Neutrophil (primary cell): ENCODE data around the gene GFER.

Experiments used
- H3K27ac ChIP-seq: fragments of 200-600 bp; sonication (generic); 2 replicates; pipeline ENCODE4 v1.5.1; 2016; ENCODE audit warnings: mild to moderate bottlenecking, moderate library complexity
- H3K27me3 ChIP-seq: fragments of 200-600 bp; sonication (generic); 2 replicates; pipeline ENCODE4 v1.6.0; 2016; ENCODE audit warnings: mild to moderate bottlenecking
- H3K36me3 ChIP-seq: fragments of 200-600 bp; sonication (generic); 2 replicates; pipeline ENCODE4 v1.5.1; 2017
- H3K4me1 ChIP-seq, 2 experiments: fragments of 200-600 bp in 1 of 2; sonication (generic) in 1 of 2; 1 replicate in 1 of 2; 2 replicates in 1 of 2; pipeline versions ENCODE4 v1.5.1 to v1.6.1; 2013 to 2016; ENCODE audit warnings: low read depth in 1 of 2, low read length in 1 of 2, mild to moderate bottlenecking in 1 of 2, moderate library complexity in 1 of 2; ENCODE audit not compliant: control insufficient read depth in 1 of 2, insufficient read depth in 1 of 2
- H3K4me3 ChIP-seq, 2 experiments: fragments of 200-600 bp in 1 of 2; sonication (generic) in 1 of 2; 1 replicate in 1 of 2; 2 replicates in 1 of 2; pipeline ENCODE4 v1.5.1; 2013 to 2016; ENCODE audit warnings: low read depth in 1 of 2, low read length in 1 of 2, mild to moderate bottlenecking in 1 of 2, moderate library complexity in 1 of 2
- H3K9me3 ChIP-seq: fragments of 200-600 bp; sonication (generic); 2 replicates; pipeline ENCODE4 v1.5.1; 2016
- TF ChIP-seq, protein P1 (sequence below): fragments of 200-600 bp; sonication (generic); IDR thresholded peaks from 2 replicates; pipeline ENCODE4 v1.5.1; 2016; ENCODE audit warnings: antibody characterized with exemption

Gene GFER

DNA sequence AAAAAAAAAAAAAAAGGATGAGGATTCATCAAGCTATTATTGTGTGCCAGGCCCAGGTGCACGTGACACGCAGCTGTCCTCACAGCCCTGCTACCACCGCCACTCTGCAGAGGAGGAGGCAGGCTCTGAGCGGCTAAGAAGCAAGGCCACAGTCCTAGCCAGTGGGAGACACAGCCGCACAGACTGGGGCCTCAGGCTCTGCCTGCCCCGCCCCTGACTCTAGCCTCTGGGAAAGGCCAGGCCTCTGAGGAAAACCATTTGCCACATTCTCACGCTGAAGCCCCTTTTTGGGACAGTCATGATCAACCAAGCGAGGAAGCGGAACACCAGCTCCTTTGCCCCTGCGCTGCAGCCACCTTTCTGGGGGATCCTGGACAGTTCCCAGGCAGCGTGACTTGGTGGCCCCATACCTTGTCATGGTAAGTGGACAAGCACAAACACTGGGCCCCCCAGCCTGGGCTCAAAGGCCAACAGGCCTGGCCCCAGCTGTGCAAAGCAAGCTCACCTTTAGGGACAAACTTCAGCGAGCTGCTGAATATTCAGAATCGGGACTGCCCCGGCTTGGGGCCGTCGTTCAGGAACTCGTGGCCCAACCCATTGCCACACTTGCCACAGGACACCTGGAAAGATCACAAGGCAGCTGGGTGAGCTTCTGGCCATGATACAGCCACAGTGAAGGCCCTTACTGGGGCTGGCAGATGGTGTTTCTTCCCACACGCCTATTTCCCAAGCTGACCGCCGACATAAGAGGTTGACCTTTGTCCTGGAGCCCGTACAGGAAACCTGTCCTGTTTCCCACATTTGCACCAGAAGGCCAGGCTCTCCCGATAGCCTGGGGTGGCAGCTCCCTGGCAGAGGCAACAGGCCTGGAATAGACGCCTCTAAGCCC is 43.5 kb upstream of the GFER start:
- peak overlapping the region; percentile 75 to 96 for H3K4me3 ChIP-seq
- peaks cover 61% of the 10 kb centered on the region for H3K36me3 ChIP-seq
- H3K27ac ChIP-seq: peak overlapping the region; percentile 99
- peaks cover 69 to 75% of the 10 kb centered on the region in 2 experiments for H3K4me1 ChIP-seq
- H3K9me3 ChIP-seq: no peaks in the 10 kb centered on the region
- no peaks in the 10 kb centered on the region for H3K27me3 ChIP-seq
- TF ChIP-seq, protein P1, sequence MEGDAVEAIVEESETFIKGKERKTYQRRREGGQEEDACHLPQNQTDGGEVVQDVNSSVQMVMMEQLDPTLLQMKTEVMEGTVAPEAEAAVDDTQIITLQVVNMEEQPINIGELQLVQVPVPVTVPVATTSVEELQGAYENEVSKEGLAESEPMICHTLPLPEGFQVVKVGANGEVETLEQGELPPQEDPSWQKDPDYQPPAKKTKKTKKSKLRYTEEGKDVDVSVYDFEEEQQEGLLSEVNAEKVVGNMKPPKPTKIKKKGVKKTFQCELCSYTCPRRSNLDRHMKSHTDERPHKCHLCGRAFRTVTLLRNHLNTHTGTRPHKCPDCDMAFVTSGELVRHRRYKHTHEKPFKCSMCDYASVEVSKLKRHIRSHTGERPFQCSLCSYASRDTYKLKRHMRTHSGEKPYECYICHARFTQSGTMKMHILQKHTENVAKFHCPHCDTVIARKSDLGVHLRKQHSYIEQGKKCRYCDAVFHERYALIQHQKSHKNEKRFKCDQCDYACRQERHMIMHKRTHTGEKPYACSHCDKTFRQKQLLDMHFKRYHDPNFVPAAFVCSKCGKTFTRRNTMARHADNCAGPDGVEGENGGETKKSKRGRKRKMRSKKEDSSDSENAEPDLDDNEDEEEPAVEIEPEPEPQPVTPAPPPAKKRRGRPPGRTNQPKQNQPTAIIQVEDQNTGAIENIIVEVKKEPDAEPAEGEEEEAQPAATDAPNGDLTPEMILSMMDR: no peak

DNA sequence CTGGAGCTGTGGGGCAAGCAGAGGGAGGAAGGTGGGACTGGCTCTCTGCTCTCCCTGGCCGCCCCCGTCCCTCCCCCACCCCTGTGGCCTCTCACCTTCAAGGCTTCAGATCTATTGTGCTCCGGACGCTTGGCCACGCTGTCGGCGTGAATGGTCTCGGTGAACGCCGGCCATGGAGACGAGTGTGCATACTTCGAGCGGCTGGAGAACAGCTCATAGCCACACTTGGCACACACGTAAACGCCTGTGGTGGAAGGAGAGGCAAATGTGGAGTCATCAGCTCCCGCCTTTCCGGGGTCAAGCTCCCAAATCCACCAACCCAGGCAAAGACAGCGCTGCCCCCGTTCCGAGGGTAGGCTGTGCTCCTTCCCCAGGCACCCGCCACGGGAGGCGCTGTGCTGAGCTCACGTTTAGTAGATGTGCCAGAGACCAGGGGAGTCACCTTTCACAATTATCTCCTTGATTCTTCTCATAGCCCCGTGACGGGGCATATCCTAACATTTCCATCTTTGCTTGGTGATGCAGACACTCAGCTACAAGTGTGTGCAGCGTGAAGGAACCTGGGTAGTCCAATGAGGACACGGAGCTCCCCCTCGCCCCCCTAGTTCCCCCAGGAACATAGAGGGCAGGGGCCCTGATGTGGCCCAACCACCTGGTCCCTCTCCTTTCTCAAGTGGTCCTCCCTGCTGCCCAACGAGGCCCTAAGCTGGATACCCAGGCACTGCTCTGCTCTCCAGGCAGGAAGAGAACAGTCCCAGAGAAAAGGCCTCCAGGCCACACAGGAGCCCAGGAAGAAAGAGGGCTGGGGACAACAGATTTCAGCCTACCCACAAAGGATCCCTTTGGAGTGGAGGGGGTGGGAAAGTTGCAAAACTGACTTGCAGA is 42.6 kb upstream of the GFER start:
- peaks cover 54% of the 10 kb centered on the region for H3K36me3 ChIP-seq
- H3K27ac ChIP-seq: peak overlapping the region; percentile 99
- TF ChIP-seq, protein P1: no peak
- H3K4me1 ChIP-seq: peaks cover 60 to 67% of the 10 kb centered on the region in 2 experiments
- H3K9me3 ChIP-seq: no peaks in the 10 kb centered on the region
- H3K27me3 ChIP-seq: no peaks in the 10 kb centered on the region
- peak overlapping the region; percentile 75 to 96 for H3K4me3 ChIP-seq

DNA sequence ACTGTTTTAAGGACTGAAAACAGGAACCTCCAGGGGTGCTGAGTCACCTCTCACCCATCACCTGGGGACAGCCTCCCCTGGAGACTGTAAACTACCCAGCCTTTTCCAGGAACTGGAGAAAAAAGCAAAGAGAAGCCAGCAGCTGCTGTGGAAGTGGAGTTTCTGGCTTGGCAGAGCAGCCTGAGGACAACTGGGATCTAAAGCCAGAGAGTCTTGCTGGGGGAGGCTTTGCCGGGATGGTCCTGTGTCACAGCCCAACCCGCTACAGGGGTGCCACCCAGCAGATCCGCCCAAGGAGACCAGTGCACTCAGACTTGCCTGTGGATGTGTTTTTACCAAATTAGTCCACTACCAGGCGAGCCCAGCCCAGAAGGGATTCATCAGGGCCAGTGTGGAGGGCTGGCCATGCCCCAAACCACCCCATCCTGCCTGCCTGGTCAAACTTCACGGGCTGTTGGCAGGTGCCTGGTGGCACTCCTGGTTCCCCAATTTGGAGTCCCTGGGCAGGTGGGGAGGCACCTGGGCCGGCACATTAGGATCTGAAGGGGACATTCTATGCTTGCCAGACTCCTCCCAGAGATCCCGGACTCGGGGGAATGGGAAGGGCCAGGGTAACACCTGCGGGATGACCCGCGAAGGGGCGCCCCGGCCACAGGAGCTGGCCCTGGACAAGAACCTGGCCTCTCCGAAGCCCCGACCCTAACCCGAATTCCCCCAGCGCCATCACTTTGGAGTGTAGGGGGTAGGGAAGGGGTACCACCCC is 41.8 kb upstream of the GFER start:
- peaks cover 45% of the 10 kb centered on the region for H3K36me3 ChIP-seq
- H3K27me3 ChIP-seq: no peaks in the 10 kb centered on the region
- TF ChIP-seq, protein P1: no peak
- peak overlapping the region; percentile 99 for H3K27ac ChIP-seq
- peaks cover 52 to 59% of the 10 kb centered on the region in 2 experiments for H3K4me1 ChIP-seq
- H3K9me3 ChIP-seq: no peaks in the 10 kb centered on the region
- H3K4me3 ChIP-seq: peak overlapping the region; percentile 75 to 96

GRCh38 chr16:1942810-1943726 is 40.9 kb upstream of the GFER start, which contains the start of gene MSRB1:
Gene MSRB1, minus strand, starts transcription at chr16:1943199. Its CDS starts 43 bp downstream, at chr16:1943156.
- TF ChIP-seq, protein P1: peak; percentile 53
- H3K27ac ChIP-seq: peak within 1 kb of the TSS; percentile 99
- H3K27me3 ChIP-seq: no peaks in the 10 kb centered on the region
- H3K9me3 ChIP-seq: no peaks in the 10 kb centered on the region
- peak within 1 kb of the TSS; percentile 75 to 96 for H3K4me3 ChIP-seq
- H3K36me3 ChIP-seq: peaks cover 37% of the 10 kb centered on the region
- H3K4me1 ChIP-seq: peaks cover 44 to 50% of the 10 kb centered on the region in 2 experiments
